Fibroblast of skin of left biceps (primary cell): ENCODE data around the gene OIP5.
"Not testable (repeated sequence)": the region's sequence is repeated elsewhere in the genome, so short reads cannot be mapped to it uniquely, and the experiment has no call there.

Experiments
- DNase-seq, 2 experiments: peaks; one replicate each; pipeline ENCODE4 v3.0.0-alpha.2; 2013; ENCODE audit warnings: low read depth in 2 of 2

OIP5 gene

DNA sequence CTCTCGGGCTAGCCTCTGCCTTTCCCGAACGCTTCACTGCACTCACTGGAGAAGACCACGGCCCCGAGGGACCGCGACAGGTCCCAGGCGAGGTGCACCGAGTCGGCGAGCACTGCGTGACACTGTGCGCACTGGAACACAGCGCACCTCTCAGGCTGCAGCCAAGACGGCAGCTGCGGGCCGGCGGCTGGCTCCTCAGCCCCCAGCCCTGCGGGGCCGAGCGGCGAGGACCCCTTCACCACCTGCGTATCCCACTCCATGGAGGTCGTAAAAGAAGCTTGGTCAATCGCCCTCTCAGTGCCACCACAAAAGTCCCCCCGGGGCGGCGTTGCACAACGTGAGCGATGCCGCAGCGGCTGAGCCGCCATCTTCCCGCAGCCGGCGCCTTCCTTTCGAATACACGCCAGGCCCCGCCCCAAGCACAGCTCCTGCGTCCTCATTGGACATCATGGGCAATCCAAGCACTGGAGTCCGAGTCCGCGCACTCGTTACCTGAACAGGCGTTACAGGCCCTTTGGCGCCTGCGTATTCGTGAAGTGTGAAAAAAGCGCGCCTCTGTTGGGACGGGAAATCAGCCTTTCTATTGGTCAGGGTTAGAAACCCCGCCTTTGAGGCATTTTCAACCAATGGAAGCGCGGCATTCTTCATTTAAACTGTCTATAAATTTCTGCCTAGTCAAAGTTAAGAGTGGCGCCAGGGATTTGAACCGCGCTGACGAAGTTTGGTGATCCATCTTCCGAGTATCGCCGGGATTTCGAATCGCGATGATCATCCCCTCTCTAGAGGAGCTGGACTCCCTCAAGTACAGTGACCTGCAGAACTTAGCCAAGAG is at the start of gene OIP5, which contains the start of gene NUSAP1:
TSS of gene OIP5 (minus strand) at position 398 of the 832 bp plus-strand sequence. CDS start at position 368, 30 bp downstream.
TSS of gene NUSAP1 (plus strand) at position 688 of the 832 bp plus-strand sequence. CDS start at position 765, 77 bp downstream.
- DNase-seq: peak; percentile 99

DNA sequence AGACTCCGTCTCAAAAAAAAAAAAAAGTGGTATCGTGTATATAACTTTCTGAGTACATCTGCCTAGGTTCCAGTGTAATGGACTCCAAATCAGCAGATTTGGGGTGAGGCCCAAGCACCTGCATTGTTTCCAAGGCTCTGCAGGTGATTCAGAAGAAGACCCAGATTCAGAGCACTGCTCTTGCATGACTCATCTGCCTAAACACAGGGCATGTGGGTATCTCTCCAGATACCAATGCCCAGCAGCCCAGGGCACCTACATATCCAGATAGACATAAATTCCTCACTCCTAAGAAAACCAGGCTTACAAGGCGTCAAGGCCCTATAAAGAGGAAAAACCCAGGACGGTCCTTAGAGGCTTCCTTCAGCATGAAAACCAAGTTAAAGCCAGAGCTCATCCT is 45.6 kb upstream of the OIP5 start:
- DNase-seq: no peak

GRCh38 chr15:41367418-41367817 is 35.0 kb upstream of the OIP5 start:
- no peak for DNase-seq

GRCh38 chr15:41354371-41354770 is 22.0 kb upstream of the OIP5 start:
- DNase-seq: no peak

DNA sequence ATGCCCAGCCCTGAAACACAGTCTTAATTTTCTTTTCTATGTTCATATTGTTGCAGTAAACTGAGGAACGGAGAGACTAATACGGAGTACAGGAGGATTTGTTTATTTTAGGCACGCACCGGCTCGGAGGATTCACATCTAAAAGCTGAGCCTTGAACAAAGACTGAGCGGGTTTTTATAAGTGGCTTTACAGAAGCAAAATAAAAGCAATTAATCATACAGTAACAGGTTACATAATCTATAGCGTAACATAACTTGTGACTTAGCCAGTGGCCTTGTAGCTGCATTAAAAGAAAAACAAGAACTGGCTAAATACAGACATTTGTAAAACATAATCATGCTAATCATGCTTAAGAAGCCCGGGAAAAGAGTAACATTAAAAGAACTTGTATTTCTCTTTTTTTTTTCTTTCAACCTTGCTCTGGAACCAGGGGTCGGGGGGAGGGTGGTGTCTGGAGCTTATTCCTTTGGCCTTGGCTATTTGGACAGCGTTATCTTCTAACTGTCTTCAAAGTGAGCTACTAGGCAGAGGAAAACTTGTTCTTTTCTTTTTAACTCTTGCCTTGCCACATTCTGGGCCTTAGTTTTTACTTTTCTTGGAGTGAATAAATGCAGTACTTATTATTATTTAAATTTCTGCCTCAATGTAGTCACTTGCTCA is 17.8 kb upstream of the OIP5 start:
- no peak for DNase-seq

- DNase-seq: no peak
These were observed 14.8 kb upstream of the OIP5 start for GRCh38 chr15:41347236-41347635.

DNA sequence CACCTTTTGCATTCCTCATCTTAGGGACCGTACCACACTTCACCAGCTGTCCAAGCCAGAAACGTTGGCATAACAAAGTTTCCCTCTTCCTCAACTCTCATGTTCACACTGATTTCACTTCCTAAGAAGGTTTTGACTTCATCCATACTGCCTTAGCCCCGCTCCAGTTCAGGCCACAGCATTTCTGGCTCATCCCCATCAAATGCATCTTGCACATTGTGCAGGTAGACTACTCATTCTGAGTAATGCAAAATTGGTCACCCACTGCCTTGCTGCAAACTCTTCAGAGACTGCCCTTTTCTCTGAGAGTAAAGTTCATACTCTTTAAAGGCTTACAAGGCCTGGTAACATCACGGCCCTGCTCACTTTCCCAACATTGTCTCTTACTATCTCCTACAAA is 9.1 kb upstream of the OIP5 start:
- DNase-seq: no peak

- DNase-seq: no peak
These were observed 7.9 kb upstream of the OIP5 start for GRCh38 chr15:41340189-41340695.

GRCh38 chr15:41337631-41338522 is 5.5 kb upstream of the OIP5 start:
- DNase-seq: no peak

DNA sequence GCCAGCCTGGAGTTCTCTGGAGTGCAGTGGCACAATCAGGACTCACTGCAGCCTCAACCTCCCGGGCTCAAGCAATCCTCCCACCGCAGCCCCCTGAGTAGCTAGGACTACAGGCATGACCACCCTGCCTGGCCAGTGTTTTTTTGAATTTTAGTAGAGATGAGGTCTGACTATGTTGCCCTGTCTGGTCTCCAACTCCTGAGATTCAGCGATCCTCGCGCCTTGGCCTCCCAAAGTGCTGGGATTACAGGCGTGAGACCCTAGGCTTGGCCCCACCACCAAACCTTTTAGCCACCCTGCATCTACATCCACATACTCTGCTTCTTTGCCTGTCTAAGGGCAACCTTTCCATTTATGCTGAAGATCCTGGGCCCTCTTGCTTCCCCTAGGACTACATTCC is 4.7 kb upstream of the OIP5 start:
- no peak for DNase-seq

GRCh38 chr15:41336549-41336948 is 4.2 kb upstream of the OIP5 start:
- DNase-seq: no peak

DNA sequence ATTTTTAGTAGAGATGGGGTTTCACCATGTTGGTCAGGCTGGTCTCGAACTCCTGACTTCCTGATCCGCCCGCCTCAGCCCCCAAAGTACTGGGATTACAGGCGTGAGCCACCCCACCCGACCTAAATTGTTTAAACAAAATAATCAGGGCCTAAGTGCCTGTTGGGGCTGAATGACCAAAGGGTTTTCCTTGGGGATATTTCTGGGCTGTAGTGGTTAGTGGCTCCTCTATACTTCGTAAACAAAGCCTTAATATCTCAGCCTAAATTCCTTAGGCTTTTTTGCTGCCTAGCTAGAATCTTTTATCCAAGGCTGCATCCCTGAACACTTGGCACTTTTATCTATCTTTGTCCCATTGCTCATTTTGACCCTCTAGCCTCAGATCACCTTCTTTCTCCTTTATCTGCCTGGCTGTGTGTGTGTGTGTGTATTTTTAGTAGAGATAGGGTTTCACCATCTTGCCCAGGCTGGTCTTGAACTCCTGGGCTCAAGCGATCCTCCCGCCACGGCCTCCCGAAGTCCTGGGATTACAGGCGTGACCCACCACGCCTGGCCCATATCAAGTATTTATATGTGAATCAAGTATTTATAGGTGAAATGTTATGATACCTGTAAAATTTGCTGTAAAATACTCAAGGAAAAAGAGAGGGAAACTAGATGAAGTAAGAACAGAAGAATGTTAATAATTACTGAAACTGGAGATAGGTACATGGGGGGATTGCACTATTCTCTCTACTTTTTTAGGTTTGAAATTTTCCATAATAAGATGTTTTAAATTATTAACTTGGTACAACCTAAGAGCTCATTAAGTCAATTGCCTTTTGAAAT is 2.1 kb upstream of the OIP5 start:
- no peak for DNase-seq

GRCh38 chr15:41333026-41333562 is 703 bp upstream of the OIP5 start:
- no peak for DNase-seq

DNA sequence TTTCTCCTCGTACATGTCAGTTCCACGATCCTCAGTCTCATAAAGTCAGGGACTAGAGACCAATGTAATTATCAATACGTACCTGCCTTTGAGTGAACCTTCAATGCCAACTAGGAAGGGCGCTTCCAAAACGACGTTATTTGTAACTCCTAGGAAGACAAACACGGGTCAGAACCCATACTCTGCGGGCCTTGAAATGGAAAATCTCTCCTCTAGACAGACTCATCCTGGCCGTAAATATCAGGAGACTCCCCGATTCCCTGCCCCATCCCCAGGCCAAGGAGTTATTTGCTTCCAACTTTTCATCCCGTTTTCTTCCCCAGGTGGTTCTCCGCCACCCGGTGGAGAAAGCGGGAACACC is 578 bp downstream of the OIP5 start:
- DNase-seq: peak in 1 of 2 experiments; percentile 15

GRCh38 chr15:41331281-41331680 is 1.1 kb downstream of the OIP5 start:
- no peak for DNase-seq

GRCh38 chr15:41323611-41324010 is 8.8 kb downstream of the OIP5 start:
- no peak for DNase-seq

DNA sequence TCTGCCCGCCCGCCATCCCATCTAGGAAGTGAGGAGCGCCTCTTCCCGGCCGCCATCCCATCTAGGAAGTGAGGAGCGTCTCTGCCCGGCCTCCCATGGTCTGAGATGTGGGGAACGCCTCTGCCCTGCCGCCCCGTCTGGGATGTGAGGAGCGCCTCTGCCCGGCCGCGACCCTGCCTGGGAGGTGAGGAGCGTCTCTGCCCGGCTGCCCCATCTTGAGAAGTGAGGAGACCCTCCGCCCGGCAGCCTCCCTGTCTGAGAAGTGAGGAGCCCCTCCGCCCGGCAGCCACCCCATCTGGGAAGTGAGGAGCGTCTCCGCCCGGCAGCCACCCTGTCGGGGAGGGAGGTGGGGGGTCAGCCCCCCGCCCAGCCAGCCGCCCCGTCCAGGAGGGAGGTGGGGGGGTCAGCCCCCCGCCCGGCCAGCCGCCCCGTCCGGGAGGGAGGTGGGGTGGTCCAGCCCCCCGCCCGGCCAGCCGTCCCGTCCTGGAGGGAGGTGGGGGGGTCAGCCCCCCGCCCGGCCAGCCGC is 11.5 kb downstream of the OIP5 start:
- DNase-seq: not testable (repeated sequence)

GRCh38 chr15:41309226-41309905 is 23.0 kb downstream of the OIP5 start:
- no peak for DNase-seq

DNA sequence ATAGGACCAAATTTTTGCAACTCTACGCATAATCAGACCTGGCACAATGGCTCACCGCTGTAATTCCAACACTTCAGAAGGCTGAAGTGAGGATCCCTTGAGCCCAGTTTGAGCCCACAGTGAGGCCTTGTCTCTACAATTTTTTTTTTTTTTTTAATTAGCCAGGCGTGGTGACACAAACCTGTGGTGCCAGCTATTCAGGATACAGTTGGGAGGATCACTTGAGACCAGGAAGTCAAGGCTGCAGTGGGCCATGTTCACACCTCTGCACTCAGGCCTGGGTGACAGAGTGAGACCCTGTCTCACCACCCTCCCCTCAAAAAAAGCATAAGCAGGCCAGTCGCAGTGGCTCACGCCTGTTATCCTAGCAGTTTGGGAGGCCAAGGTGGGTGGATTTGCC is 24.7 kb downstream of the OIP5 start:
- DNase-seq: no peak
